B cell (primary cell): ENCODE results near the gene FRMD4B. TPM values are rescaled to one million over a fixed set of nuclear protein-coding genes. Genes with fewer than 3 reads are reported as not detected.

Source experiments
- ATAC-seq: fragments of 200-7000 bp; cut with Tn5 transposase; one replicate; pipeline ENCODE4 v1.10.0; 2021; ENCODE audit warnings: low read depth, mild to moderate bottlenecking, moderate number of reproducible peaks, moderate library complexity
- CTCF ChIA-PET: fragments of 350-600 bp; sonication (Branson Sonifier 250); formaldehyde crosslinking; loops from one replicate; lab custom pipeline; 2021; ENCODE audit warnings: antibody characterized with exemption, inconsistent platforms; lab: Charles Lee
- POLR2A ChIA-PET: fragments of 350-600 bp; sonication (Branson Sonifier 250); formaldehyde crosslinking; loops from one replicate; lab custom pipeline; 2021; ENCODE audit warnings: antibody characterized with exemption; lab: Charles Lee
- DNase-seq: peaks from one replicate; pipeline ENCODE4 v3.0.0; 2013
- H2AFZ ChIP-seq: 2 replicates; pipeline ENCODE4 v1.6.1; 2012; ENCODE audit warnings: mild to moderate bottlenecking, low read depth, low read length; ENCODE audit not compliant: insufficient read depth, poor library complexity, severe bottlenecking
- H3K27ac ChIP-seq, 2 donors: 1 replicate in 1 of 2; 2 replicates in 1 of 2; pipeline ENCODE4 v1.5.1; 2012 to 2013; ENCODE audit warnings: low read length in 2 of 2, mild to moderate bottlenecking in 2 of 2, moderate library complexity in 1 of 2
- H3K27me3 ChIP-seq, 4 experiments: fragments of 200-600 bp in 1 of 4; sonication (generic) in 1 of 4; replicated peaks in 1 of 4; 1 replicate in 2 of 4; 2 replicates in 2 of 4; pipeline versions ENCODE4 v1.6.1 to v1.7.0; 2013 to 2016; ENCODE audit warnings: low read length in 3 of 4, mild to moderate bottlenecking in 2 of 4, mixed read lengths in 1 of 4, moderate library complexity in 1 of 4; ENCODE audit not compliant: insufficient read depth in 4 of 4, control insufficient read depth in 3 of 4; ENCODE audit errors: control extremely low read depth in 1 of 4
- H3K36me3 ChIP-seq, 2 experiments: replicated peaks in 1 of 2; 1 replicate in 1 of 2; 2 replicates in 1 of 2; pipeline versions ENCODE4 v1.6.1 to v1.7.1; 2013; ENCODE audit warnings: low read length in 1 of 2; ENCODE audit not compliant: insufficient read depth in 2 of 2, control insufficient read depth in 1 of 2; ENCODE audit errors: control extremely low read depth in 1 of 2, extremely low read depth in 1 of 2
- H3K4me1 ChIP-seq, 2 donors: fragments of 200-600 bp in 1 of 2; sonication (generic) in 1 of 2; 1 replicate in 1 of 2; 2 replicates in 1 of 2; pipeline versions ENCODE4 v1.5.1 to v1.6.1; 2013 to 2017; ENCODE audit warnings: low read length in 2 of 2; ENCODE audit not compliant: control insufficient read depth in 2 of 2, insufficient read depth in 2 of 2
- H3K4me2 ChIP-seq: replicated peaks from 2 replicates; pipeline ENCODE3; 2012; ENCODE audit warnings: mild to moderate bottlenecking, low read depth, low read length; ENCODE audit not compliant: poor library complexity, severe bottlenecking
- H3K4me3 ChIP-seq, 5 experiments: fragments of 200-600 bp in 1 of 5; sonication (generic) in 1 of 5; 1 replicate in 3 of 5; 2 replicates in 2 of 5; pipeline versions ENCODE4 v1.5.1 to v1.7.0; 2011 to 2016; ENCODE audit warnings: low read length in 4 of 5, mild to moderate bottlenecking in 4 of 5, low read depth in 2 of 5, control low read depth in 1 of 5, moderate library complexity in 1 of 5; ENCODE audit not compliant: insufficient read depth in 1 of 5; ENCODE audit errors: control extremely low read depth in 1 of 5, extremely low read depth in 1 of 5
- H3K79me2 ChIP-seq: fragments of 200-600 bp; sonication (generic); one replicate; pipeline ENCODE4 v1.6.0; 2016; ENCODE audit warnings: low read length; ENCODE audit not compliant: control insufficient read depth, insufficient read depth
- H3K9ac ChIP-seq: fragments of 200-600 bp; sonication (generic); 2 replicates; pipeline ENCODE4 v1.6.1; 2017; ENCODE audit warnings: mild to moderate bottlenecking, low read length, moderate library complexity
- H3K9me3 ChIP-seq, 3 donors: one replicate each; pipeline versions ENCODE4 v1.6.1 to v1.7.1; 2013; ENCODE audit warnings: low read length in 2 of 3; ENCODE audit not compliant: control insufficient read depth in 2 of 3, insufficient read depth in 1 of 3; ENCODE audit errors: control extremely low read depth in 1 of 3
- H4K20me1 ChIP-seq: 2 replicates; pipeline ENCODE4 v1.6.0; 2012; ENCODE audit warnings: mild to moderate bottlenecking, low read length; ENCODE audit not compliant: insufficient read depth, control insufficient read depth, poor library complexity, severe bottlenecking
- H3K27ac Mint-ChIP-seq: one replicate; pipeline ENCODE4 v1.8.0; 2021; ENCODE audit warnings: mixed read lengths
- H3K27me3 Mint-ChIP-seq: one replicate; pipeline ENCODE4 v1.8.0; 2021; ENCODE audit warnings: mixed read lengths
- H3K4me1 Mint-ChIP-seq: one replicate; pipeline ENCODE4 v1.8.0; 2021; ENCODE audit warnings: mixed read lengths
- H3K4me3 Mint-ChIP-seq: one replicate; pipeline ENCODE4 v1.8.0; 2021; ENCODE audit warnings: mixed read lengths
- H3K9me3 Mint-ChIP-seq: one replicate; pipeline ENCODE4 v1.8.0; 2022; ENCODE audit warnings: mixed read lengths; ENCODE audit not compliant: insufficient read depth
- EZH2 ChIP-seq: IDR thresholded peaks from 2 replicates; pipeline ENCODE4 v1.6.1; 2012; ENCODE audit warnings: borderline replicate concordance, low read depth, mild to moderate bottlenecking, moderate library complexity, low read length; ENCODE audit not compliant: insufficient read depth, poor library complexity, severe bottlenecking
- WGBS: methylation state at CpG from one replicate; pipeline ENCODE4 v1.1.5; 2013; ENCODE audit warnings: missing lambda C conversion rate; ENCODE audit not compliant: insufficient coverage; 5-methylcytosine and 5-hydroxymethylcytosine counted together
- intact Hi-C: fragments of 100-400 bp; cut with micrococcal nuclease; formaldehyde crosslinking; loops from one replicate; pipeline ENCODE4 v1.10.0; 2022
- polyA plus RNA-seq: library from polyadenylated mRNA; depleted of rRNA; stranded (reverse); fragments of >200 nt; gene quantifications from 2 replicates; pipeline ENCODE4 v1.2.3, GENCODE V29; 2012
- total RNA-seq, 2 donors: library from RNA; stranded (reverse); fragments of 120-200 nt in 1 of 2; gene quantifications; 1 replicate in 1 of 2; 2 replicates in 1 of 2; pipeline versions ENCODE4 v1.2.3 to v1.2.4, GENCODE V29; 2013 to 2022
- TF ChIP-seq, protein P1 (sequence below): fragments of 200-600 bp; IDR thresholded peaks from one replicate; pipeline ENCODE4 v1.8.0; 2022; ENCODE audit warnings: antibody characterized with exemption, mild to moderate bottlenecking

Gene FRMD4B
- total and polyA plus RNA-seq, 2 donors (not counting 1 experiment from before 2014, with no cell fraction given), result 0.06 to 0.20 TPM

DNA sequence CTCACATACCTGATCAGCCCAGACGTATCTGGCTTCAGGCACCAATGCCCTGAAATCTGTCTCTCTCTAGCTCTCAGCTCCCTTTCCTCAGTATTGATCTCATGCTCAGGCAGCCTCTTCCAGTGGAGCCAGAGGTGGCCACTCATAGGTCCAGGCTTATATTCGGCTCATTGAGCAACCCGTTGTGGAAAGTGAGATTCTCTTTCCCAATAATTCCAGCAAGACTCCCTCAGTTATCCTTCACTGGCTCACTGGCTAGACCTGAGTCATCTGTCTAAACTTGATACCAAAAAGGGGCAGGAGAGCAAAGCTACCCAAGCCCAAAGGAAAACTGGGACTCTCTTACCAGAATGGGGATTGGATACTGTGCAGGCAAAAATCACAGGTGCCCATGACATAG lies 33.4 kb upstream of the FRMD4B start:
- CTCF ChIA-PET, result no interaction called here
- TF ChIP-seq, protein P1, sequence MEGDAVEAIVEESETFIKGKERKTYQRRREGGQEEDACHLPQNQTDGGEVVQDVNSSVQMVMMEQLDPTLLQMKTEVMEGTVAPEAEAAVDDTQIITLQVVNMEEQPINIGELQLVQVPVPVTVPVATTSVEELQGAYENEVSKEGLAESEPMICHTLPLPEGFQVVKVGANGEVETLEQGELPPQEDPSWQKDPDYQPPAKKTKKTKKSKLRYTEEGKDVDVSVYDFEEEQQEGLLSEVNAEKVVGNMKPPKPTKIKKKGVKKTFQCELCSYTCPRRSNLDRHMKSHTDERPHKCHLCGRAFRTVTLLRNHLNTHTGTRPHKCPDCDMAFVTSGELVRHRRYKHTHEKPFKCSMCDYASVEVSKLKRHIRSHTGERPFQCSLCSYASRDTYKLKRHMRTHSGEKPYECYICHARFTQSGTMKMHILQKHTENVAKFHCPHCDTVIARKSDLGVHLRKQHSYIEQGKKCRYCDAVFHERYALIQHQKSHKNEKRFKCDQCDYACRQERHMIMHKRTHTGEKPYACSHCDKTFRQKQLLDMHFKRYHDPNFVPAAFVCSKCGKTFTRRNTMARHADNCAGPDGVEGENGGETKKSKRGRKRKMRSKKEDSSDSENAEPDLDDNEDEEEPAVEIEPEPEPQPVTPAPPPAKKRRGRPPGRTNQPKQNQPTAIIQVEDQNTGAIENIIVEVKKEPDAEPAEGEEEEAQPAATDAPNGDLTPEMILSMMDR, result no peak
- no peak for TF ChIP-seq EZH2
- no peak overlapping the region for H3K9ac ChIP-seq
- H3K4me2 ChIP-seq, result no peak overlapping the region
- H3K4me3 ChIP-seq, result no peak overlapping the region
- no peak overlapping the region for H2AFZ ChIP-seq
- H3K36me3 ChIP-seq, result no peaks in the 10 kb centered on the region
- POLR2A ChIA-PET, result no interaction called here
- Mint-ChIP-seq H3K27me3 (no peaks in the 10 kb centered on the region), H3K9me3 (no peaks in the 10 kb centered on the region), H3K4me1 (no peaks in the 10 kb centered on the region), H3K27ac (no peak overlapping the region), H3K4me3 (no peak overlapping the region)
- H4K20me1 ChIP-seq, result no peaks in the 10 kb centered on the region
- no peaks in the 10 kb centered on the region for H3K79me2 ChIP-seq
- no peak overlapping the region for H3K27ac ChIP-seq
- intact Hi-C loops, result no loop called here
- no peaks in the 10 kb centered on the region for H3K9me3 ChIP-seq
- ATAC-seq, result no peak
- no peaks in the 10 kb centered on the region for H3K27me3 ChIP-seq
- no peaks in the 10 kb centered on the region for H3K4me1 ChIP-seq
- 94% methylated on average over 3 of the region's 3 CpGs for WGBS
- DNase-seq, result no peak

DNA sequence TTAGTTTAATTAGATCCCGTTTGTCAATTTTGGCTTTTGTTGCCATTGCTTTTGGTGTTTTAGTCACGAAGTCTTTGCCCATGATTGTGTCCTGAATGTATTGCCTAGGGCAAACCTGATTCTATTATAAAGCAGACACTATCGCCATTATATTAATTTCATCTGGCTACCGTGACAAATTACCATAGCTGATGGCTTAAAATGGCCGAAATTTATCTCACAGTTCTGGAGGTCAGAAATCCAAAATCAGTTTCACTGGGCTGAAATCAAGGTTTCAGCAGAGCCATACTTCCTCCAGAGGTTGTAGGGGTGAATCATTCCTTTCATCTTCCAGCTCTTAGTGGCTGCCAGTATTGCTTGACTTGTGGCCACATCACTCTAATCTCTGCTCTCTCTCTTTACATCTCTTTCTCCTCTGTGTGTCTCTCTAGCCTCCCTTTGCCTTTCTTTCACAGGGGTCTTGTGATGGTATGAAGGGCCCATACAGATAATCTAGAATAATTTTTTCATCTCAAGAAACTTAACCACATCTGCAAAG lies 31.7 kb upstream of the FRMD4B start:
- CTCF ChIA-PET, result no interaction called here

More for the DNA sequence above, 31.7 kb upstream of the FRMD4B start:
- Mint-ChIP-seq H3K9me3 (no peaks in the 10 kb centered on the region), H3K27me3 (no peaks in the 10 kb centered on the region), H3K27ac (no peak overlapping the region), H3K4me1 (no peaks in the 10 kb centered on the region), H3K4me3 (no peak overlapping the region)
- 92% methylated on average over 2 of the region's 5 CpGs for WGBS
- DNase-seq (no peak), ATAC-seq (no peak)
- H2AFZ ChIP-seq, result no peak overlapping the region
- H3K79me2 ChIP-seq, result no peaks in the 10 kb centered on the region
- no peaks in the 10 kb centered on the region for H3K4me1 ChIP-seq
- H3K9me3 ChIP-seq, result no peaks in the 10 kb centered on the region
- H3K36me3 ChIP-seq, result no peaks in the 10 kb centered on the region
- no peaks in the 10 kb centered on the region for H3K27me3 ChIP-seq
- intact Hi-C loops, result no loop called here
- no peaks in the 10 kb centered on the region for H4K20me1 ChIP-seq
- no peak for TF ChIP-seq EZH2
- TF ChIP-seq, protein P1, result no peak
- H3K27ac ChIP-seq, result no peak overlapping the region
- POLR2A ChIA-PET, result no interaction called here
- H3K9ac ChIP-seq, result no peak overlapping the region
- no peak overlapping the region for H3K4me2 ChIP-seq
- H3K4me3 ChIP-seq, result no peak overlapping the region
